NCI-H2107 treated with DMSO at 0.1 percent for 48 hours (cell line): ENCODE results near the gene FAM184A.
"Not testable (repeated sequence)": the region's sequence is repeated elsewhere in the genome, so short reads cannot be mapped to it uniquely, and the experiment has no call there.

Source experiments
- DNase-seq: peaks from one replicate; lab custom pipeline; 2025; ENCODE audit not compliant: unreplicated experiment; lab: John Stamatoyannopoulos, UW

FAM184A gene, protein sequence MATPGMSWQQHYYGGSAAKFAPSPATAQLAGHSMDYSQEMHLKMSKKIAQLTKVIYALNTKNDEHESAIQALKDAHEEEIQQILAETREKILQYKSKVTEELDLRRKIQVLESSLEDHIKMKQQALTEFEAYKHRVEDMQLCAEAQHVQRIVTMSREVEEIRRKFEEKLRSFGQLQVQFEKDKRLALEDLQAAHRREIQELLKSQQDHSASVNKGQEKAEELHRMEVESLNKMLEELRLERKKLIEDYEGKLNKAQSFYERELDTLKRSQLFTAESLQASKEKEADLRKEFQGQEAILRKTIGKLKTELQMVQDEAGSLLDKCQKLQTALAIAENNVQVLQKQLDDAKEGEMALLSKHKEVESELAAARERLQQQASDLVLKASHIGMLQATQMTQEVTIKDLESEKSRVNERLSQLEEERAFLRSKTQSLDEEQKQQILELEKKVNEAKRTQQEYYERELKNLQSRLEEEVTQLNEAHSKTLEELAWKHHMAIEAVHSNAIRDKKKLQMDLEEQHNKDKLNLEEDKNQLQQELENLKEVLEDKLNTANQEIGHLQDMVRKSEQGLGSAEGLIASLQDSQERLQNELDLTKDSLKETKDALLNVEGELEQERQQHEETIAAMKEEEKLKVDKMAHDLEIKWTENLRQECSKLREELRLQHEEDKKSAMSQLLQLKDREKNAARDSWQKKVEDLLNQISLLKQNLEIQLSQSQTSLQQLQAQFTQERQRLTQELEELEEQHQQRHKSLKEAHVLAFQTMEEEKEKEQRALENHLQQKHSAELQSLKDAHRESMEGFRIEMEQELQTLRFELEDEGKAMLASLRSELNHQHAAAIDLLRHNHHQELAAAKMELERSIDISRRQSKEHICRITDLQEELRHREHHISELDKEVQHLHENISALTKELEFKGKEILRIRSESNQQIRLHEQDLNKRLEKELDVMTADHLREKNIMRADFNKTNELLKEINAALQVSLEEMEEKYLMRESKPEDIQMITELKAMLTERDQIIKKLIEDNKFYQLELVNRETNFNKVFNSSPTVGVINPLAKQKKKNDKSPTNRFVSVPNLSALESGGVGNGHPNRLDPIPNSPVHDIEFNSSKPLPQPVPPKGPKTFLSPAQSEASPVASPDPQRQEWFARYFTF

DNA sequence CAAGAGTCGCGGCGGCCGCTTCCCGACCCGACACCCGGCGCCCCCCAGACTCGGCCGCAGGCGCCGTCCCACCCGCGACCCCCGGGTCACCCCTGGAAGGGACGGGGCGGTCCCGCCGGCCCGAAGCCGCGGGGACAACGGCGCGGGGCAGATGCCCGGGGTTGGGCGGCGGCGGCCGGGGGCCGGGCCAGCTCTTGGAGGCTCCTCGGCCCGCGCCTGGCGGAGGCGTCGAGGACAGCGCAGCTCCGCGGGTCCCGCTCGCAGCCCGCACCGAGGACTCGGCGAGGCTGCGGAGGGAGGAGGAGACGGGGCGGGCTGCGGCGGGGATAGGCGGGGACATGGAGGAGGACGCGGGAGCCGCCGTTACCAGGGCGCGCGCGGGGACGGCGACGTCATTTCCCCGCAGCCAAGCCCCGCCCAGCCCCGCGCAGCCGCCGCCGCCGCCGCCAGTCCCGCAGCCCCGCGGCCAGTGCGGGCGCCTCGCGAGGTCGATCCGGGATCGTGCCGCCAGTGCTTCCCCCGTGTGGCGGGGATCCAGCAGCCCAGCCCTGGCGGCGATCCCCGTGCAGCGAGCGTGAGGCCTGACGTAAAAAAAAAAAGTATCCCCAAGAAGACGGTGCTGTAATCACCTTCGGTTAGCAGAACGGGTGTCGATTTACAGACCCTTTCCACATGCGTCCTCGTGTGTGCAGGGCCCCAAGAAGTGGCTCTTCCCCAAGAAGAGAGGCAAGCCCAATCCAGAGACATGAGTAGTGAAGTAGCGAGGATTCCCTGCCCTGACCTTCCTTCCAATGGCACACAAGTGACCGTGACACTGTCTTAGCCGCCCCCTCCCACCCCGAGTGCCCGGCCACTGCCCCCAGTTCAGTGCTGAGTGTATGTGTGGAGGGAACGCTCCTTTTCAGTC lies at the start of gene FAM184A:
TSS of gene FAM184A (minus strand) at position 289 of the 907 bp plus-strand sequence. CDS start 365 bp downstream, outside the sequence.
- DNase-seq: peak; percentile 25

DNA sequence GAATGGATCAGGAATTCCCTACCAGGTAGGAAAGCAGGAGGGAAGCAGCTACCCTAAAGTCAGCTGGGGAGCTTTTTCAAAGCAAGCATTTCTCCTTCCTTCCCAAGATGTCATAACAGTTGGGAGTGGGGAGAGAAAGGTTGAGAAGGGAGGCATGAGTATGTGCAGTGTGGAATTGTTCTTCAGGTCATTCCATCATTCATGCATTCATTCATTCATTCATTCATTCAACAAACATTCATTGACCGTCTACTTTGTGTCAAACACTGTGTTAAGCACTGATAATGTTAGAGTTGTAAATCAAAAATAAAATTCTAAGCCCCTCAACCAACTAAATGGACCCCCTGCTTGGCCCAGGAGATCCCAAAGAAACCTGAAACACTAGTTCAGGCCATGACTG lies 49.2 kb upstream of the FAM184A start:
- DNase-seq: no peak

DNA sequence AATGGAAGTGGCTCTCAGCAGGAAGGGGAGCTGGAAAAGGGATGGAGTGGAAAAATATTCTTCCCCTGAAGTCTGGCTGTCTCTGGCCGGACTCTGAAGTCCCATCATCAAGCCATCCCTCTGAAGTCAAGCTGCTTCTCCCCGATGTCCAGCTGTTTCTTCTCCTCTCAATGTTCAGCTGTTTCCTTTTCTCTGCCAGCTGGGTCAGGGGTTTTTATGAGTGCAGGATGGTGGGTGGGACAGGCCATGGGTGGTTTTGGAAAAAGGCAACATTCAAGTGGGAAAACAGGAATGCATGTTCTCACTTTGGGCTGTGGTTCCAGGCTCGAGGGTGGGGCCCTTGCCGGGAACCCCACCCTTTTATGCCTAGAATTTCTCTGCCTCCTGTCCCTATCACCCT lies 48.4 kb upstream of the FAM184A start:
- no peak for DNase-seq

DNA sequence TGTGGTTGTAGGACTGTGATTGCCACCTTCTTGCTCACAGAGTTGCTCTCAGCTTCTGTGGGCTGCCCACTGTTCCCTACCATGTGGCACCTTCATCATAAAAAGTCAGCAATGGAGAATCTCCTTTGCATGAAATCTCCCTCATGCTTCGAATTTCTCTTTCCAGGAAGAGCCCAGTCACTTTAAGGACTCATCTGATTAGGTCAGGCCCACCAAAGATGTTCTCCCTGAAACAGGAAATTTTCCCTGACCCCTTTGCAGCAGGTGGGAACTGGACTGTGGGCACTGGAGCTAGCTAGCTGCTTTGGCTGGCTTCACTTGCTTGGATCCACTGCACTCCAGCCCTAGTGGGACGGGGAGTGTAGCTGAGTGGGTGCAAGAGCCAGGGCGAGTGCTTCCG lies 47.7 kb upstream of the FAM184A start:
- DNase-seq: no peak

DNA sequence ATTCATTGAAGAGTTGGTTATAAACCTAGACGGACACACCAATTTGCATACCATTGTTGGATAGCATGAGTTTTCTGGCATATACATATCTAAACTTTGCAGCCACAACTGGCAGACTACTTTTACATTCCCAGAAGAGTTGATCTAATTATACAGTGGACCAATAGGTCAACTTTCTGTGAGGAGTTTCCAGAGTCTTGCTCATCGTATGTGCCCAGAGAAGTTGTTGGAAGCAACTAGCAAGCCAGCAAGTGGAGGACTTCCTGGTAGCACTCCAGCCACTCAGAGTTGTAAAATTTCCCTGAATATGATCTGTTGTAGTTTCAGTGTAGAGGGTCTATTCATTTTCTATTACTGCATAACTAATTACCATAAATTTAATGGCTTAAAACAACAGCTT lies 47.1 kb upstream of the FAM184A start:
- DNase-seq: no peak

DNA sequence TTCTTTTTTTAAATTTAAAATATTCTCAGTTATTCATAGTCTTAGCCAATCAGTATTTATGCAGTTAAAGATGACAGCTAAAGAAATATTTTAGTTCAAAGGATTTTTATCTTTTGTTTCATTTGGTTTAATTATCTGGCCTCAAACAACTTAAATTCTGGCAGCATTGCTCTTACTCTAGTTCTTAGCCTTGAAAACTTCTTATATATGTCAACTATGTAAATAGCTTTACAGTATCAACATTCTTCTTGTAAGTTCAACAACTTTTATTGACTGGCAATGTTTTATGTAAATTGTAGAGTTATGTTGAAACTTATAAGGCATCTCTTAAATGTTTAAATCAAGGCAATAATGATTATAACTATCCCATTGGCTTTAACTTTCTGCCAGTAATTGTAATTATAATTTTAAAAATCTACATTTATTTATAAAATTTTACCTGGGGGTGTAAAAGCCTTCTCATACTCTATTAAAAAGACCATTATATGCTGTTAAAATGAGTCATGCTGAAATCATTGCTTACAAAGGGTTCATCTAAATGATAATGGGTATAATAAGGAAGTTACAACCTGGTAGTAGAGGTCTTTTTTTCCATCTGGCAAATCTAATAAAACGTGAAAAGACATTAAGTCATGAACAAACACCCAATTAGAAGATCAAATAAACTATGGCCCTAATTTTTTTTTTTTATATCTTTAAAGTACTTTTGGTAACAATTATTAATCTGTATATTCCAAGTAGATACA lies 45.8 kb upstream of the FAM184A start:
- DNase-seq: no peak

DNA sequence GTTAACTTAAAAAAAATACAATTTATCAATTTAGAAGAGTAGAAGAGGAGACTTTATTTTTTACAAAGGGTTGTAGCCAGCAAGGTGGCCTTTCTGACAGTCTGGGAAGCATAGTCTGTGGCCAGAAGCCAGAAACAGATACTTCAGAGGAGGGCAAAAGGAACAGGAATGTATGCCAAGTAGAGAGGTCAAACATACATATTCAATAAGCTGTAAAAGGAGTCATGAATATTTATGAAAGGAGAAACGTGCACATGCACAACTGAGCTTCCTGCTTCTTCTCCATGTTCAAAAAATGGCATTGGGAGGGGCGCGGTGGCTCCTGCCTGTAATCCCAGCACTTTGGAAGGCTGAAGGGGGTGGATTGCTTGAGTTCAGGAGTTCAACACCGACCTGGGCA lies 43.9 kb upstream of the FAM184A start:
- DNase-seq: no peak

DNA sequence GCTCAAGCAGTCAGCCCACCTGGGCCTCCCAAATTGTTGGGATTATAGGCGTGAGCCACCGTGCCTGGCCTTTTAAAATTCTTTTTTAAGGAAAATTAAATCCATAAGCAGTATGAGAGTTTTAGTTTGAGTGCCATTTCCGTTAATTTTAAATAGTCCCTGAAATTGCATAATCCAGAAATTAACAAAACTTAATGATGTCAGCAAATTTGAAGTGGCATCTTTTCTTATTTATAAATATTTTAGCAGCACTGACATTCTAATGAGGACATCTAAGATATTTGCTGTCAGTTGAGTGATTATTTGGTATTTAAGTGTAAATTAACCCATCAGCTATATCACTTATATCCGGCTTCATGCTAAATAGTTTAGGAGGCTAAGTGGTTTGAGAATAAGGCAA lies 42.9 kb upstream of the FAM184A start:
- no peak for DNase-seq

DNA sequence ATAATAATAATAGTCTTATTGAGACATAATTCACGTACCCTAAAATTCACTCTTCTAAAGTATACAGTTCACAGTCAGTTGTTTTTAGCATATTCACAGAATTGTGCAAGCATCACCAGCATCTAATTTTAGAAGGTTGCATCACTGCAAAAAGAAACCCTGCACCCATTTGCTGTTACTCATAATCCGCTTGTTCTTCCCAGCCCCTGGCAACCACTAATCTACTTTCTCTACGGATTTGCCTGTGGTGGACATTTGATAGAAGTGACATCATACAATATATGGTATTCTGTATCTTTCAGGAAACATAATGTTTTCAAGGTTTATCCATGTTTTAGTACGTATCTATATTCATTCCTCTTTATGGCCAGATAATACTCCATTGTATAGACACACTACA lies 41.5 kb upstream of the FAM184A start:
- DNase-seq: no peak

DNA sequence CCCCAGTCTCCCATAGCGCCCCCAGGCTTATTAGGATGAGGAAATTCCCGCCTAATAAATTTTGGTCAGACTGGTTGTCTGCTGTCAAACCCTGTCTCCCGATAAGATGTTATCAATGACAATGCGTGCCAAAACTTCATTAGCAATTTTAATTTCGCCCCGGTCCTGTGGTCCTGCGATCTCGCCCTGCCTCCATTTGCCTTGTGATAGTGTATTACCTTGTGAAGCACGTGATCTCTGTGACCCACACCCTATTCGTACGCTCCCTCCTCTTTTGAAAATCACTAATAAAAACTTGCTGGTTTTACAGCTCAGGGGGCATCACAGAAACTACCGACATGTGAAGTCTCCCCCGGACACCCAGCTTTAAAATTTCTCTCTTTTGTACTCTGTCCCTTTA lies 40.6 kb upstream of the FAM184A start:
- DNase-seq: not testable (repeated sequence)

DNA sequence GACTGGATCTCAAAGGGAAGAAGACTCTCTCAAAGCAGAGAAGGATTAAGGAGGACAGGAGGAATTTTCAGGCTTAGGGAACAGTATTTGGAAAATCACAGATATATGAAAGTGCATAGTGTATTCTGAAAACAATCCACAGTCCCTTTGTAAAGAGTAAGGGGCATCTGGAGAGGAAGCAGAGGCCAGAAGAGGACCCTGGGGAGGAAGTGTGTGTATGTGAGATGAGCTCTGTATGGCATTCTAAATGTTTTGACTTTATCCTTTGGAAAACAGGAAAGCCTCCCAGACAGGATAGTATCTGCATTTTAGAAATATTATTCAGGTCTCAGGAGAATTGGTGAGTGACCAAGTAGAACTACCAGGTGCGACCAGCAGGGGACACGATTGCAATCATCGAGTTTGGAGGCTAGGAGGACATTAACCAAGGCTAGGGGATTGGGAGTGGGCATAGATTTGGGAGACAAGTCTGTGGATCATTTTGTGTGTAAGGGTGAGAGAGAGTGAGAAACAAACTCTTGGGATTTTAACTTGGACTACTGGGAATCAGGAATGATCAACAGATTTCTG lies 38.3 kb upstream of the FAM184A start:
- DNase-seq: no peak

DNA sequence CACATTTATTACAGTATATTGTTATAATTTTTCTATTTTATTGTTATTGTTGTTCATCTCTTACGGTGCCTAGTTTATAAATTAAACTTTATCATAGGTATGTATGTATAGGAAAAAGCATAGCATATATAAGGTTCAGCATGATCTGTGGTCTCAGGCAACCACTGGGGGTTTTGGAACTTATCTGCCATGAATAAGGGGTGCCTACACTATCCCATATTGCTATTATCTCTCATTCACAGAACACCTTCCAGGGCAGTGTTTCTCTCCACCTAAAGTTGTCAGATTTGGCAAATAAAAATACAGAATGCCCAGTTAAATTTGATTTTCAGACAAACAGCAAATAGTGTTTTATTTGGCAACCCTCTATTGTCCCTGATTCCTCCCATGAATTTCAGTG lies 35.5 kb upstream of the FAM184A start:
- DNase-seq: no peak

DNA sequence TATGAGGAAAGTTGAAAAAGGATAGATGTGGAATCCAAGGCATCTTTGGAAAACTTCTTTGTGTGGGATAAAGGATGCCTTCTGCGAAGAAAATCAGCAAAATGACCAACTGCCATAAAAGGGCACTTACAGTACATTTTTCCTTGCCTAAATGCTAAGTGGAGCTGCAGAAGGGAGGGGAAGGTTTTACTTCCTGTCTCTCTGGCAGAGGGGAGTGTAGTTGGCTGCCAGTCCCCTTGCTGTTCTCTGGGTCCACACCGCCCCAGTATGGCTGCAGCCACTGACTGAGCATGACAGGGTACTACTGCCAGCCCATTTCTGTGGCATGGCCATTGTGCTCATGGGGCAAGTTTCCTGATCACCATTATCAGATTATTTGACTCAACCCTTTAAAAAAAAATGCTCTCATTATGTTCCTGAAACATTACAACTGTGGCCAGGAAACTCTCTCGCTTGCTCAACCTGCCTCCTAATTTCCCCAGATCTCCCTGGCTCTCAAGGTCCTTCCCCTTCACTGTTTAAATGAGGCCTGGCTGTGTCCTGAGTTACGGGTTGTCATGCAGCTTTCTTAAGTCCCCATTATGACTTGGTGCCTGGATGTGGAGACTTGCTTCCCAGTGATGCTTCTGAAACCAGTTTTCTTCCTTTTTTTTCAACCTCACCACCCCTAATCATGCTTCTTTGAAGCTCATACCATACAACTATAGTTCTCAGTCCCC lies 34.5 kb upstream of the FAM184A start:
- no peak for DNase-seq

DNA sequence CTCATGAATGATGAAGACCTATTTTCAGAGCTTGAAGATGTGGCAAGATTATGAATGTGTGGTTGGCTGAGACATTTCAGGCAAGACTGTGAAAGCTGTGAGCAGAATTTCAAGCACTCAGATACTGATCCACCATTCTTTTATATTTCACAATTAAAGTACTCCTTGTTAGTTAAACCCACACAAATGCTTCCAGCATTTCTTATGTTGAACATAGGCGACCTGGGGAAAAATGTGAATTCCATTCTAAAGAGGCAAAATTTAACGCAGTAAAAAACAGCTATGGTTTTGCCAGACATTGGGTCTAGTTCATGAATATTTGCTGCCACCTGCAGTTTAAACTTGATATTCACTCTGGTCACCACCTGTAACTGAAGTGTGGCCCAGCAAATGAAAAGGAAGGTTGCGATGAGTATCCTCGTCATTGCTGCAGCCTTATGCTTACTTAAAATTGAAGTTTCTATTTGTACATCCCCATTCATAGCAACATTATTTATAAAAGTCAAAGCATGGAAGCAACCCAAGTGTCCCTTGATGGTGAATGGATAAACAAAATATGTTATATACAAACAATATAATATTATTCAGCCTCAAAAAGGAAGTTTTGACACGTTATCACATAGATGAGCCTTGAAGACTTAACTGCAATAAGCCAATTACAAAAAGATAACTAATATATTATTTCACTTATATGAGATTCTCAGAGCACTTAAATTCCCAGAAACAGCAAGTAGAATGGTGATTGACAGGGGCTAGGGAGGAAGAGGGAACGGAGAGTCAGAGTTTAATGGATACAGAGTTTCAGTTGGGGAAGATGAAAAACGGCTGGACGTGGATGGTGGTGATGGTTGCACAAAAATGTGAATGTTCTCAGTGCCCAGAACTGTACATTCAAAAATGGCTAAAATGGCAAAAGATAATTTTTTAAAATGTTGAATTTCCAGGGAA lies 32.4 kb upstream of the FAM184A start:
- peak; percentile 68 for DNase-seq

DNA sequence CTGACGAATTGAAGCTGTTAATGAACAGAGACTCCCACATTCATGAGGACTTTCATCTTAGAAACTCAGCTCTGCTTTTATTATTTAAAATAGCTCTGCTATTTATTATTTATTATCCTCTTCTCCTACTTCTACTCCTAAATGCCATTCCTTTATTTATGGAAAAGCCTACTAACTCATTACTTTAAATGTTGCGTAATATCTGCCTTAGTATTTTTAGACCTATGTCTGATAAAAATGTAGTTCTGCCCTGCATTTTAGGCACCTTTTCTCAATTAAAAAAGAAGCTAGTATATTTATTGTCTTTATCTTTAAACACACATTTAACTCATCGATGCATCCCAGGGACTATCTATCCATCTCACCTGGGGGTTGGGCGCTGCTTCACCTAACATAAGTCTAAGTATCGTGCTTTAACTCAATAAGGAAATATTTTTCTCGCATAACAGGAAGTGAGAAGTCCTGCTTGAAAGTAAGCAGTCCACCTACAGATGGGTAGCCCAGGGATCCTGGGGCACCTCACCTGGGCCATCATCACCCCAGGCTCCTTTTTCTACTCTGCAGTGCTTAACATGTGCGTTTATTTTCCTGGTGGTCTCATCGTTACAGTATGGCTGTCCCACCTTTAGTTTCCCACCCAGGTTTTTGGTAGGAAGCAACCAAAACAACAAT lies 31.3 kb upstream of the FAM184A start:
- DNase-seq: no peak

DNA sequence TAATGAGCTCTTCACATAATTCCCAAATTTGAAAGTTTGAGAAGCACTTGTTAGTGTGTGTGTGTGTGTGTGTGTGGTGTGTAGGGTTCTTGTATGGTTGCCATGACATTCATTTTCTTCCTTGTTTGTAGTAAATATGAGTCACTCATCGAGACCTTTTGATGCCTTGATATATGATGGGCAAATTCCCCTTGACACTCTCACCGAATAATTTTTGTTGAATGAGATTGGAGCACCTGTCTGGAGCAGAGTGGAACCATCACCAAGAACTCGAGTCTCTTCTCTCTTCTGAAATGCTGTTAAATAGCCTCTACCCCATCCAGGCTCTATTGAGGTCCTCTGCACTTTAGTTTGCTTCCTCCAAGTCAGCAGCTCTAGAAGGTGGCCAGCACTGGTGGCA lies 29.6 kb upstream of the FAM184A start:
- no peak for DNase-seq

DNA sequence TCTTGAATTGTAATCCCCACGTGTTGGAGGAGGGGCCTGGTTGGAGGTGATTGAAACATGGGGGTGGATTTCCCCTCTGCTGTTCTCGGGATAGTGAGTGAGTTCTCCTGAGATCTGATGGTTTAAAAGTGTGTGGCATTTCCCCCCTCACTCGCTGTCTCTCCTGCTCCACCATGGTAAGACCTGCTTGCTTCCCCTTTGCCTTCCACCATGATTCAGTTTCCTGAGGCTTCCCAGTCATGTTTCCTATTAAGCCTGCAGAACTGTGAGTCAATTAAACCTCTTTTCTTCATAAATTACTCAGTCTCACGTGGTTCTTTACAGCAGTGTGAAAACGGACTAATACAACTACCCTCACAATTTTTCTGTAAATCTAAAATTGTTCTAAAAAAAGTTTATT lies 26.8 kb upstream of the FAM184A start:
- no peak for DNase-seq
